ENCODE measurements around the gene INTS3.
"Not testable (repeated sequence)": the region's sequence is repeated elsewhere in the genome, so short reads cannot be mapped to it uniquely, and the experiment has no call there.

The INTS3 gene

DNA sequence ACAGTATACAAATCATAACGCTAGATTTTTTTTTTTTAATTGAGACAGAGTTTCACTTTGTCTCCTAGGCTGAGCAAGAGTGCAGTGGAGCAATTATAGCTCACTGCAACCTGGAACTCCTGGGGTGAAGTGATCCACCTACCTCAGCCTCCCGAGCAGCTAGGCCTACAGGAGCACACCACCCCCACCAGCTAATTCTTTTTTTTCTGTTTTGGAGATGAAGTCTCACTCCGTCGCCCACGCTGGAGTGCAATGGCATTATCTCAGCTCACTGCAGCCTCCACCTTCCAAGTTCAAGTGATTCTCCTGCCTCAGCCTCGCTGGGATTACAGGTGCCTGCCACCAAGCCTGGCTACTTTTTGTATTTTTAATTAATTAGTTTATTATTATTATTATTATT, 28.1 kb upstream of the INTS3 start:
- no peak for DNase-seq

DNA sequence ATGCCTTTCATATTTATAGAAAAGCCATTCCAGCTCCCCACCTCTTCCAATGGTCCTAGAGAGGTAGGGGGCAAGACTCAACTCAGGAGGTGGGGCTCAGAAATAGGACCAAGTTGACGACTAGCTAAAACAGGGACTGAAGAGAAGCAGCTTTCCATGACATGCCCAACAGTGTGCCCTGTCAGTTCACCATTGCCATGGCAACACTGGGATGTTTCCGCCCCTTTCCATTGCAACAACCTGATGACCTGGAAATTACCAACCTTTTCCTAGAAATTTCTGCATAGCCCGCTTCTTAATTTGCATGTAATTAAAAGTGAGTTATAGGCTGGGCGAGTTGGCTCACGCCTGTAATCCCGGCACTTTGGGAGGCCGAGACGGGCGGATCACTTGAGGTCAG, 22.4 kb upstream of the INTS3 start:
- DNase-seq: no peak

DNA sequence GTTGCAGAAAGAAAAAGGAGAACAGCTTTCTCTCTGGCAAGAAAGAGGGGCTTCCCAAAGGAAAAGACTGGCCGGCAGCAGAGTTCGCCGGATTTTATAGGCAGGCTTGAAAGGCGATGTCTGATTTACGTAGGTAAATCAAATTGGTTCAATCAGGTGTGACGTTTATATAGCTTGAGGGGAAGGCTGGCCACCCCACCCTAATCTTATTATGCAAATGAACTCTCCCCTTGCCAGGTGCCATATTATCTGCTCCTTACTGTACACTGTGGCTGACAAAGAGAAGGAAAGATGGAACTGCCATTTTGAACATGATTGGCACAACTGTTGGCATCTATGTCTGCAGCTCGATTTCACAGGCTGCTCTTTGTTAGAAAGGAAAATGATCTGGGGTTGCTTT, 16.8 kb upstream of the INTS3 start:
- DNase-seq: no peak

DNA sequence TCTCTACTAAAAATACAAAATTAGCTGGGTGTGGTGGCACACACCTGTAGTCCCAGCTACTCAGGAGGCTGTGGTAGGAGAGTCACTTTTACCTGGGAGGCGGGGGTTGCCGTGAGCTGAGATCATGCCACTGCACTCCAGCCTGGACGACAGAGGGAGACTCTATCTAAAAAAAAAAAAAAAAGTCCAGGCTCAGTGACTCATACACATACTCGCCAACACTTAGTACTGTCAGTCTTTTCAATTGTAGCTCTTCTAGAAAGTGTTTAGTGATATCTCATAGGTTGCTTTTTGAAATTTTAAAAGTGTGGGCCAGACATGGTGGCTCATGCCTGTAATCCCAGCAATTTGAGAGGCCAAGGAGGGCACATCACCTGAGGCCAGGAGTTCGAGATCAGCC, 11.6 kb upstream of the INTS3 start:
- DNase-seq: not testable (repeated sequence)

DNA sequence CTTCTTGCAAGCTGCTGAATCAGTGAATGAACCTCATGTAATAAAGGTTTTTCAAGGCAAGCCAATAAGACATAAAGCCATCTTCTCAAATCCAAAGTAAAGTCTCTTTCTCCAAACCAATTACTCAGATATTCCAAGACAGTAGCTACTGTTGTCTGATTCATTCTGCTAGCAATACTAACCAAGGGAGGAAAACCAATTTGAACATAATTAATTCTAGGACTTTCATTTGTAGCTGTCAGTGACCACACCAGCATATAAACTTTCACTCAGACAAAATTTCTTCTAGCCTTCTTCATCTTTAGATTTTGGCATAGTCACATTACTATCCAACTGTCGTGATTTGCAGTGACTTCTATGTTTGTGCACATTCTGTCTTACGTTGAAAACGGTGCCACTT, 10.5 kb upstream of the INTS3 start:
- DNase-seq: no peak

DNA sequence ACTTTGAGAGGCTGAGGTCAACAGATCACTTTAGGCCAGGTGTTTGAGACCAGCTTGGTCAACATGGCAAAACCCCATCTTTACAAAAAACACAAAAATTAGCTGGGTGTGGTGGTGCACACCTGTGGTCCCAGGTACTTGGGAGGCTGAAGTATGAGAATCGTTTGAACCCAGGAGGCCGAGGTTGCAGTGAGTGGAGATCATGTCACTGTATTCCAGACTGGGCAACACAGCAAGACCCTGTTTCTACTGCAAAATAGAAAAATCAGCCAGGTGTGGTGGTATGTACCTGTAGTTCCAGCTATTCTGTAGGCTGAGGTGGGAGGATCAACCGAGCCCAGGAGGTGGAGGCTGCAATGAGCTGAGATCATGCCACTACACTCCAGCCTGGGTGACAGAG, 4.2 kb upstream of the INTS3 start:
- DNase-seq: no peak

DNA sequence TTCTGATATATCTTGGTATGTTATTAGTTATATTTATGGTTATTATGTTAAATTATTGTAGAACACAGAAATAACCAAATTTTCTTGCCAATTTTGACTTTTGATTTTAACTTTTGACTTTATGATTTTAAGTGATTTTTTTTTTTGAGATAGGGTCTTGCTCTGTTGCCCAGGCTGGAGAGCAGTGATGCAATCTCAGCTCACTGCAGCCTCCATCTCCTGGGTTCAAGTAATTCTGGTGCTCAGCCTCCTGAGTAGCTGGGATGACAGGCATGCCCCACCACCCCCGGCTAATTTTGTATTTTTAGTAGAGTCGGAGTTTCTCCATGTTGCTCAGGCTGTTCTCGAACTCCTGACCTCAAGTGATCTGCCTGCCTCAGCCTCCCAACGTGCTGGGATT, 3.2 kb upstream of the INTS3 start:
- not testable (repeated sequence) for DNase-seq

DNA sequence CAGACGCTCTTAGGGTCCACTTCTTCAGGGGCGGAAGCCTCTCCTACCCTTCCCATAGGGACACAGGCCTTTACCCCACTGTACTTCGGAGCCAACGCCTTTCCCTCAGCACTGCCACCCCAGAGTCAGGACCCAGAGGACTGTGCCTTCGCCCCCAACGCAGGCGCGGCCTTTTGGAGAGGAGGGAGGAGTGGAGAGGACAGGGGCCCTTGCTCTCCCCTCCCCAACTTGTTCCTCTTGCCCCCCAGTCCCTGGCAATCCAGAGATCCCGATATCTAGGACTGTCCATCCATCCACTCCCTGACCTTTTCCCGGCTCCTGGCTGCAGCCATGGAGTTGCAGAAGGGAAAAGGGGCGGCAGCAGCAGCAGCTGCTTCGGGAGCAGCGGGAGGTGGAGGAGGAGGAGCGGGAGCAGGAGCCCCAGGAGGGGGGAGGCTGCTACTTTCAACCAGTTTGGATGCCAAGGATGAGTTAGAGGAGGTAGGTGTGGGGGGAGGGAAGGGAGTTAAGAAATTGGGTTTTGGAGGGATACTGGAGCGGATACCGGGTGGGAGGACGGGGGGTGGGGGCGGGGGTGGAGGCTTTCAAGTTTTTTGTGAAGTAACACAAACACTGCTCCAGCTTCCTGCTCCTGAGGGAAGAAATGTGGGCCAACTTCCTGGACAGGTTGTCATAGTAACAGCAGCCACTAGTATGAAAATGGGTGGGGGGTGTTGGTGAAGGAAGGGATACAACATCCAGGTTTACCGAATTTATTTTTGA, 636 bp downstream of the INTS3 start:
- peak; percentile 35 for DNase-seq

DNA sequence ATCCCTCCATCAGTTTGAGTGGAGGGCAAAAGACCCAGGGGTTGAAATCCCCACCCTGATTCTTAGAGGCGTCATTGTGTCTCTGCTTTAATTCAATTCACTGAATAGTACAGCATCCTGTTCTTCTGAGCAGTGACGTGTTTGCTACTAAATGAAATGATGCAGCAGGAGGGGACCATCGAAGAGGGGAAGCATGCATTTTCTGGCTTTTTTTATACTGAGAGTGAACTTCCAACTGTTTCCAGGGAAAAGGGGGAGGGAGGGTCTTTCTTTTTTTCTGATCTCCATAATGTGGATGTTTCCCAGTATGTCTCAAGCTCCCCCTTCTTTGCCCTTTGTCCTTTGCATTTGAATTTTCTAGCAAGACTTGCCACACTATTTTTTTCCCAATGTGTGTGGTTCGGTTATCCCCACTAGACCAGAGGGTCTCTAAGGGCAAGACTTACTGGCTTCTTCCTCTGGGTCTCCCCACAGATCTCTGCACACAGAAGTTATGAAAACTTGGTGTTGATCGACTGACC, 2.7 kb downstream of the INTS3 start:
- DNase-seq: no peak

DNA sequence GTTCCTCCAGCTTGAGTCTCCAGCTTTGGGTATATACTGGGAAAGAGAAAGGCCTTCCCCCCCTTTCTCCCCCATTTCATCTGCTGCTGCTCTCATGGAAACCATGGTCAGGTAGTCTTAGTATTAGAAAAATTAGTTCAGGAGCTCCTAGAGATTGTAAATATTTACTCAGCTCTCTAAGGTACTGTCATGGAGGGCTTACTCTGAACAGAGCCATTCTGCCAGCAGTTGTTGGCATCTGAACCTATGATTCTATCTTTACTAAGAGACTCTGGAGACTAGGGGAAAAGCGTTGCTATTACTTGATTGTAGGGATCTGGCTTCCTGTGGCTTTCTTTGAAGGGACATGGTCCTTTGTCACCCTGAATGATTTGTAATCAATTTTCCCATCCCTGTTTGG, 6.1 kb downstream of the INTS3 start:
- peak; percentile 73 for DNase-seq

DNA sequence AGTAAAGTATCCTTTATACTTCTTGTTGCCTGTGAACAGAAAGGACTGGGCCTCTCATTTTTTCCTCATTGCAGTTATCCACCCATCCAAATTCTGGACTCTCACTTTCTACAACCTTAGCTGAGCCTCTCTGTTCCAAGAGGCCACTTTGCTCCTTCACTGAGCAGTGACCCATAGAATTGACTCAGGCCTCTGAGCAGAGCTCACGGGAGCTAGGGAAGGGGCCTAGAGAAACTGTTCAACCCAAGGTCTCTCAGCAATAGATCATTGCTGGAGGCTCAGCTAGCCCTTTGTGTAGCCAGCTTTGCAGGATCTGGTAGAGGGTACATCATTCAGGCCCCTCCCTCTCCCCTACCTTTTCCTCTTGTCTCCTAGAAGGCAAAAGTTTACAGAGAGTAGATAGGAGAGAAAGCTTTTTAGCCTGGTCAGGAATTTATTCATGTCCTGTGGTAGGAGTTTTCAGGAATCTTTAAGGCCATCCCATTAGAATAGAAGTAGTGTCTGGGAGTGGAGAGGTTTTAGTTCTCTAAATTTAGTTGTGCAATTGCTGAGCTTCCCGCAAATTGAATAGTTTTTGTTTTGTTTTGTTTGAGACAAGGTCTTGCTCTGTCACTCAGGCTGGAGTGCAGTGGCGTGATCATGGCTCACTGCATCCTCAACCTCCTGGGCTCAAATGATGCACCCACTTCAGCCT, 6.7 kb downstream of the INTS3 start:
- no peak for DNase-seq

DNA sequence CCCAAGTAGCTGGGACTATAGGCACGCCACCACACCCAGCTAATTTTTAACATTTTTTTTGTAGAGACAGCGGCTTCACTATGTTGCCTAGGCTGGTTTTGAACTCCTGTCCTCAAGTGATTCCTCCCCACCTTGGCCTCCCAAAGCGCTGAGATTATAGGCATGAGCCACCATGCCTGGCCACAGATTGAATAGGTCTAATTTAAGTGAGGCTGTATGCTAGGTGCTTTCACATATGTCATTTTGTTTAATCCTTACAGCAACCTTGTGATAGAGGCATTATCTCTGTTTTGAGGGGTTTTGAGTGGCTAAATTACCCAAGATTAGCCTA, 7.2 kb downstream of the INTS3 start:
- no peak for DNase-seq

DNA sequence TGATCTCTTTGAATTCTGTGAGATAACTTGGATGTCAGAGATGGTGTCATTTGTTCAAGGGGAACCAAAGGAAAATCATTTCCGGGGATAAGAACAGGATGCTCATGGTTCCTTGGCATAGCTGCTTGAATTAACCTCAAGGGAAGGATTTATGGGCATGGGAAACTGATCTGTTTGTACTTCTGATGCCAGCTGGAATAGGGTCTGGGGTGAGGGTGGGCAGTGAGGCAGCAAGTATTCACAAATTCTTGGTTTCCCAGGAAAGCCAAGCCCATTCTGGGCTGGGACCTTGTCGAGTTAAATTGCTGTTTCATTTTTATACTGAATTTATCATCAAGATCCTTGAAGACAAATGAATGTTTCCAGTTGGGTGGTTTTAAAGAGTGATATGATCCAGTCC, 14.1 kb downstream of the INTS3 start:
- DNase-seq: no peak

DNA sequence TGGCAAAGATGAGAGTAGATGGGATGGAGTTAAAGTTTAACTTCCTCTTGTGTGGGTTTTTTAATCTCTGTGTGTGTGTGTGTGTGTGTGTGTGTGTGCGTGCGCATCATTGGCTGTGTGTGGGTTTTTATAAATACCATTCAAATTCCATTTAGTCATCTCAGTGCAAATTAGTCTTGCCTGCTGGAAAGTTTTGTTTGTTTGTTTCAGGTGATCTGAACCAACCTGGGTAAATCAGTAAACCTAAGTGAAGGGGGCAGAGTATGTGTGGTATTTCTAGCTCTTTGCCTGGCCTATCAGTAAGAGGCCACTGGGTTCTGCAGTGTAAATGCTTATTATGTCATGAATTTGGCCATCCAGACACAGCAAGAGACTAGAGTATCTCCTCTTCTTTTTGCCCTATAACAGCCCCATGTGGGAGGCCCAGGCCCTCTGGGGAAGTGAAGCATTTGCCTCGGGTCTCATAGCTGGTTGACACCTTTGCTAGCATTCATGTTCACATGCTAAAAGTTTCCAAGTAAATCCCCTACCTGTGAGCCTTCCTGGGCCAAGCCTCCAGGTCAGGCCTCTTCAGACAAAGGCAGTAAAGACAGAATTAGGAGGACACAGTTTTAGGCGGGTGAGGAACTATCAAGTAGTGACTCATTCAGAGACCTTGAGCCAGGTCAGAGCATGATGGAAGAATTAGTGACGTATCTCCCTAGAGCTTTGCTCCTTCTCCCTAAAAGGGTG, 14.7 kb downstream of the INTS3 start:
- no peak for DNase-seq

DNA sequence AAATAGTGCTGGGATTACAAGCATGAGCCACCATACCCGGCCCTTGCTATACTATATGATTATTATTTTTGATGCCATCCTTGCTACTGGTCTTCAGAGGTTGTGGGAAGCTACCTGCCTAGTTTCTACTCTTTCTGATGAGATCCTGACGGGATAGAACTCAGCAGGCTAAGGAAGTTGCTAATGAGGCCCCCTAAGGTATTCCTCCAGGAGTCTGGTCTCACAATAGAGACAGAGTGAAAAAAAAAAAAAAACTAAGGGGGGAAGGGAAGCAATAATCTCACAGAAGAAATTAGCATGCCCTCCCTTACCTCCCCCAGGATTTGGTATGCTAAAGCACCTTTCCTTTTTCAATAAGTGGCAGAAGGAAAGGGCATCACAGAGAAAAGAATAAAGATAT, 17.6 kb downstream of the INTS3 start:
- no peak for DNase-seq

DNA sequence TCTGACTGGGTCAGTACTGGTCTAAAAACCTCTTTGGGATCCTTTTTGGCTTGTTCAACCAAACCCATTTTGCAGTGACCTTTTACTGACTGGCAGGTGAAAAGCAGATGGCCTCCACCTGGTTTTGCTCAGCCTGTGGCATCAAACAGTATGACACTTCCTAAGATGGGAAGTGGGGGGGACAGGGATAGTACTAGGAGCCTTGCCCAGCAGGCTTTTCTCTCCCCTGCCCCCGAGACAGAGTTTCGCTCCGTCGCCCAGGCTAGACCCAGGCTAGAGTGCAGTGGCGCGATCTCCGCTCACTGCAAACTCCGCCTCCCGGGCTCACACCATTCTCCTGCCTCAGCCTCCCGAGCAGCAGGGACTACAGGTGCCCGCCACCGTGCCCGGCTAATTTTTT, 18.3 kb downstream of the INTS3 start:
- DNase-seq: no peak

DNA sequence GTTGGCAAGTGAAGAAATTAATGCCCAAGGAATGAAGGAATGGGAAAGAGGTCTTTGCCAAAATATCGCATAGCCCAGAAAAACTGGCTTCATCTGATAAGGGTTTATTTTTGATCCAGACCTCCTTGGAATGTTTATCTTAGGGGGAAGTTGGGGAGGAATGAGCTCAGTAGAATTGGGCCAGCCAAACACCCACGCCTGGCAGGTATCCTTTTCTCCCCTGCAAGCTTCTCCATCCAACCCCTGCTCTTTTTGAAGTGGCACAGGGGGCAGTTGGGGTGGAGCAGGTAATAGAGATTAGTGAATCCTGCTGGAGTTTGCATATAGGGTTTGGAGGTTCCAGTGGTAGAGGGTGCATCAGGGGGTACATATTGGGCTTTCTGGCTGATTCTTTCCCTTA, 21.1 kb downstream of the INTS3 start:
- DNase-seq: no peak

DNA sequence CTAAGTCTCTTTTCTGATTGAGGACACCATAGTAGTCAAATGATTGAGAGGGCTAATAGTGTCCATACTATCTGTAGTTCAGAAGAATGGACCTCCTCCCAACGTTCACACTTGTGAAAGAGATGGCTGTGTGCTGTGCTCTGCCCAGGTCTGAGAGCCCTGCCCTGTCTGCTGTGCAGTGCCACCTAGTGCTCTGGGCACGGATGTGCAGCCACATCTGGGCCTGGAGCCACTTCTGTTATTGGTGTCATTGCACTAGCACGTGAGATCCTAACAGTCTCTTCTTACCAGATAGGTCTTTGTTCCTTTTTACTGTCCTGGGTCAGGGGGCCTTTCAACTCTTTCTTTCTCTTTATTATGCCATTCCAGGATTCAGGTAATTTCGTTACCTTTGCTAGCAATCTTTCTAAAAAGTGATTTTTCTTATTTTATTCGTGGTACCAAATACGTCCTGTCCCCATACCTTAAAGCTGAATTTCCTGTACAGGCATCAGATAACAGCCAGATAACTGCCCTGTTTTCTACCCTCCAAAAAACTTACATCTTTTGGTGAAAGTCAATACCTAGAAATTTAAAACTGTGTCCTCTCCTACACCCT, 21.7 kb downstream of the INTS3 start:
- peak; percentile 84 for DNase-seq

DNA sequence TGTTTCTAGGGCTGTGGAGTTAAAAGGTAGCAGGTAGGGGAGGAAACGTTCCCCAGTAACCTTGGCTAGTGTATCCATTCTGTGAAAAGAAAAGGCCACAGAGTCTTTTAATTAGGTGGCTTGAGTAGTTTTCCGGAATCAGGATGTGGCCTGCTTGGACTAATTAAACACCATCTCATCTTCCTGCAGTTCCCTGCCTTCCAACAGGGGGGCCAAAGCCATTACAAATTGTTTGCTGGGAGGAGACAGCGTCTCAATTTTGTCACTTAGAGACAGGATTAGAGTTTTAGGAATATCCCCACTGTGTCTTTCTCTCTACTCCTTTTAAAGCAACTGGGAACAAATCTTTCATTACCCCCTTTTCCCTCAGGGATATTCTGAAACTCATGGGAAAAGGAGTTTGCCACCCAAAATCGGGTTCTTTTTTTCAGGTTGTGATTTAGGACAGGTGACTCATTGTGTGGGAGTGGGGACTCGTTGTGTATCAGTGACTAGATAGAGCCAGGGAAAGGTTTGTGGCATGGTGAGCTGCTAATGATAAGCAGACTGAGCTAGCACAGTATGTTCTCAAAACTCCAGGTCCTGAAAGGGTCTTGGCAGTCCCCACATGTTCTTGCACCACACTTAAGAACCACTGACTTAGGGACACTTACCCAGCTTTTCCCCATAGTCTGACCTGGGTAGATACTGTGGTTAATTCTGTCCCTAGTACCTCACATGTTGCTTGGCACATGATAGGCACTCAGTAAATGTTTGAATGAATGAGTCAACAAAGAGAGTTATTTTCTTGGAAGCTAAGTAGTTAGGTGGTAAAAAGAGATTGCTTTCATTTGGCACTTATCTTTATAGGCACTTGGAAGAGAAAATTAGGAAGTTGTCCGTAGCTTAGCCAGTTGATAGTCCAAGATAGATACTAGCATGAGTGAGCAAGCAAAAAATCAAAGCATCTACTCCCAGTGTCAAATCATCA, 22.5 kb downstream of the INTS3 start:
- no peak for DNase-seq

DNA sequence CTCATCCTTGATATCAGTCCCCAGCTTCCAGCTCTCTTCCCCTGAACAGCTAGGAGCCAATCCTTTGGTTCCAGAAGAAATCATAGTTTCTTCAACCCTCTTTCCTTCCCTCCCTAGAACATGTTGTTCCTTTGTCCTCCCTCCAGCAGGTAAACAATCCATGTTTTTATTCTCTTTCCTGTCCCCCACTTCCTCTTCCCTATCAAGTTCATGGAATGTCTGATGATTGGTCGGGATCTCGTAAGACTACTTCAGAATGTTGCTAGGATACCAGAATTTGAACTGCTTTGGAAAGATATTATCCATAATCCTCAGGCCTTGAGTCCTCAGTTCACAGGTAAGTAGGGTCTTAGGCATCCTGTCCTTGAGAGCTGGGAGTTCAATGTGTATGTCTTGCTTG, 24.2 kb downstream of the INTS3 start:
- no peak for DNase-seq

DNA sequence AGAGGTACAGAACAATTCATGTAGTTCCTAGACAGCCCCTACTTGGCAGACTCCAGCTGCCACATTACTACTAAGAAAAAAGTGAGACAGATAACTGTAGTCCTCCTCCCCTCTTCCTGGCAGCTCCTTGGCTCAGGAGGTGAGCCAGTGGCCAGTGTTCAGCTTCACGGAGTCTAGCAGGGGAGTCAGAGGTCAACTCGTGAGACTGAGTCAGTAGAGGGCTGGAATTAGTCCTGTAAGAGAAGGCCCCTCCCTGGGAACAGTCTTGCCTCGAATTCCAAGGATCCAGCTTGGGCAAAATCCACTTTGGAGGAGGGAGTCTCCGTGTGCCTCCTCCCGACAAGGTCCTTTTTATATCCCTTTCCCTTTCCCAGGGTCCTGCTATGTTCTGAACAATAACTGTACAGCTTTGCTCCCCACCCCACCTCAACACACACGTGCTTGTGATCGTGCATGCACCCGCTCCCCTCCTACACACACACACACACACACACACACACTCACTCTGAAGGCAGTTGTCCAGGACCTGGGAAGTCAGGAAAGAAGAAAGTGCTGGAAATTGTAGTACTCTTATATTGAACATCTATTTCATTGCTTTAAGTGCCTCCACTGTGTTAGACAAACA, 24.8 kb downstream of the INTS3 start:
- DNase-seq: no peak

DNA sequence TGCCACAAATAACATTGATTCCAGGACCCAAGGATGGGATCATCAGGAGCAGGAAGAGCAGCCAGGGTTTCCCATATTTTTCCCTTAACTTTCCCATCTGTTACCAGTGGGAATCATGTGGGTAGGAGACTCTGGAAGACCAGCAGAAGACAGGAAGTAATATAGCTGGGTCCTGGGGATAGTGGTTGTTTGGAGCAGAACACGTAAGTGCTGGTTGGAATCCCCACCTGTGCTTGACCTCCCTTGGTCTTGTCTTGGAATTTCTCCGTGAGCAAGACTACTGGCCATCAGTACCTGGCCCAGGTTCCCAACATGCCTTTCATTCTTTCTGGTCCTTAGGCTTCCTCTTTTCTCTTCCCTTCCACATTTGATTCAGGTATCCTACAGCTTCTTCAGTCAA, 26.4 kb downstream of the INTS3 start:
- DNase-seq: no peak

All from NCI-H510A treated with DMSO at 0.1 percent for 48 hours (cell line).